HepG2 (cell line): ENCODE data around the gene MEGF6. TPM values are rescaled to one million over a fixed set of nuclear protein-coding genes. Genes with fewer than 3 reads are reported as not detected.

Experiments
- AHR ChIP-seq: IDR thresholded peaks from 2 replicates; pipeline ENCODE4 v1.6.1; 2018; ENCODE audit warnings: missing genetic modification reagents, missing compliant biosample characterization
- HMG20B ChIP-seq: conservative IDR thresholded peaks from 2 replicates; pipeline ENCODE4 v1.6.1; 2016; ENCODE audit warnings: missing genetic modification reagents, missing compliant biosample characterization
- ZNF333 ChIP-seq: sonication (generic); formaldehyde crosslinking; IDR thresholded peaks from 2 replicates; pipeline ENCODE4 v1.4.0; 2020; ENCODE audit warnings: mild to moderate bottlenecking, missing genetic modification reagents, borderline replicate concordance
- polyA plus RNA-seq, 8 experiments: library from polyadenylated mRNA; depleted of rRNA in 3 of 8; stranded (reverse) in 7 of 8; unstranded in 1 of 8; fragments of >200 nt; fragmentation: Illumina TruSeq in 4 of 8; extraction: Trizol in 4 of 8; gene quantifications; 2 replicates each; pipeline versions ENCODE4 v1.2.1 to v1.2.3, GENCODE V29; 2011 to 2016; ENCODE audit warnings: low read depth in 4 of 8, missing spikeins in 1 of 8, mixed read lengths in 1 of 8; ENCODE audit not compliant: insufficient read depth in 1 of 8
- total RNA-seq, 5 experiments: library from RNA; depleted of rRNA; stranded (reverse); fragments of >200 nt; fragmentation: Illumina TruSeq; extraction: Trizol; gene quantifications; 2 replicates each; pipeline ENCODE4 v1.2.3, GENCODE V29; 2016; ENCODE audit warnings: low read depth in 1 of 5
- TF ChIP-seq, protein P1 (sequence below), 2 experiments: sonication (generic) in 1 of 2; formaldehyde crosslinking in 1 of 2; IDR thresholded peaks; 2 replicates each; pipeline versions ENCODE4 v1.6.1 to v1.9.0; 2014 to 2022; ENCODE audit warnings: antibody characterized with exemption in 1 of 2, borderline replicate concordance in 1 of 2, inconsistent platforms in 1 of 2, low read depth in 1 of 2, missing genetic modification reagents in 1 of 2
- TF ChIP-seq, protein P2 (sequence below): sonication (generic); IDR thresholded peaks from 2 replicates; pipeline ENCODE4 v1.6.1; 2016; ENCODE audit warnings: low read depth, borderline replicate concordance
- TF ChIP-seq, protein P3 (sequence below): sonication (generic); formaldehyde crosslinking; IDR thresholded peaks from 2 replicates; pipeline ENCODE4 v1.4.0; 2020; ENCODE audit warnings: mild to moderate bottlenecking, low read depth, missing genetic modification reagents
- TF ChIP-seq, protein P4 (sequence below): sonication (generic); formaldehyde crosslinking; IDR thresholded peaks from 2 replicates; pipeline ENCODE4 v1.5.1; 2020; ENCODE audit warnings: missing genetic modification reagents, mild to moderate bottlenecking, borderline replicate concordance
- TF ChIP-seq, protein P5 (sequence below): IDR thresholded peaks from 2 replicates; pipeline ENCODE4 v1.6.1; 2016; ENCODE audit warnings: low read depth, missing genetic modification reagents, missing compliant biosample characterization
- TF ChIP-seq, protein P6 (sequence below): sonication (generic); formaldehyde crosslinking; IDR thresholded peaks from 2 replicates; pipeline ENCODE4 v1.8.0; 2023; ENCODE audit warnings: mild to moderate bottlenecking, missing genetic modification reagents

The MEGF6 gene
- total and polyA plus RNA-seq, 2 of the 13 experiments (the other 11 are each of a cell fraction or from before 2014, with no cell fraction given), result 1.9 TPM

DNA sequence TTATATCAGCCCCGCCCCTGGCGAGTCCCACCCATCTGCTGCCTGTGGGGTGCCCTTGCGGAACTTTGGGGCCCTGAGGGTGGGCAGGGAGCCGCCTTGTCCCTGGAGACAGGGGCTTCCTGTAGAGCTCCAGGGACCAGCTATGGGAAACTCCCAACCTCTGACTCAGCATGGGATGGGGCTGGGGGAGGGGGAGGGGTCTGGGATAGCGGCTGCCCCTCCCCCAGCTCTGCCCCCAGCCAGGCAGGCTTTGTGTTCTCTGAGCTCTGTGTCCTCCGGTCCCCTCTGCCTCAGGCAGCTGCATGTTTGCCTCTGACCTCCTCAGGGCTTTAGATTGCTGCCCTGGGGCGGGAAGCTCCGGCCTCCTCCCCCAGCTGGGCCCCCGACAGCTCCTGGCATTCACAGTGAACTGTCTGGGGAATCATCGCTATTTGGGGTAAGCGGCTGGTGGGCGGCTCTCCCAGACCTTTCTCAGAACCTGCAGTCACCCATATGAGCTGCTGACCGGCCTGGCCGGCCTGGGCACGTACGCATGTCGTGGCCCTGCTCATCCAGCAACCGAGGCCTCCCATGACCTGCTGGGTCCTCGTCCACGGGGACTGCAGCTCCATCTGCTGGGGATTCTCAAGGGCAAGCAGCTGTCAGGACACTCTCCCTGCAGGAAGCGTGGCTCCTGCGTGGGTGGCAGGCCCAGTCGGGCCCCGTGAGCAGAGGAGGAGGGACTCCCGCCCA lies 139.8 kb downstream of the MEGF6 start (continued):
- TF ChIP-seq, protein P1, sequence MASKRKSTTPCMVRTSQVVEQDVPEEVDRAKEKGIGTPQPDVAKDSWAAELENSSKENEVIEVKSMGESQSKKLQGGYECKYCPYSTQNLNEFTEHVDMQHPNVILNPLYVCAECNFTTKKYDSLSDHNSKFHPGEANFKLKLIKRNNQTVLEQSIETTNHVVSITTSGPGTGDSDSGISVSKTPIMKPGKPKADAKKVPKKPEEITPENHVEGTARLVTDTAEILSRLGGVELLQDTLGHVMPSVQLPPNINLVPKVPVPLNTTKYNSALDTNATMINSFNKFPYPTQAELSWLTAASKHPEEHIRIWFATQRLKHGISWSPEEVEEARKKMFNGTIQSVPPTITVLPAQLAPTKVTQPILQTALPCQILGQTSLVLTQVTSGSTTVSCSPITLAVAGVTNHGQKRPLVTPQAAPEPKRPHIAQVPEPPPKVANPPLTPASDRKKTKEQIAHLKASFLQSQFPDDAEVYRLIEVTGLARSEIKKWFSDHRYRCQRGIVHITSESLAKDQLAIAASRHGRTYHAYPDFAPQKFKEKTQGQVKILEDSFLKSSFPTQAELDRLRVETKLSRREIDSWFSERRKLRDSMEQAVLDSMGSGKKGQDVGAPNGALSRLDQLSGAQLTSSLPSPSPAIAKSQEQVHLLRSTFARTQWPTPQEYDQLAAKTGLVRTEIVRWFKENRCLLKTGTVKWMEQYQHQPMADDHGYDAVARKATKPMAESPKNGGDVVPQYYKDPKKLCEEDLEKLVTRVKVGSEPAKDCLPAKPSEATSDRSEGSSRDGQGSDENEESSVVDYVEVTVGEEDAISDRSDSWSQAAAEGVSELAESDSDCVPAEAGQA (IDR thresholded peaks at IDR 0.05; ENCODE audit: low read depth), result no peak
- TF ChIP-seq, protein P1 (CRISPR knock-in tag; IDR thresholded peaks at IDR 0.05; ENCODE audit: borderline replicate concordance), result no peak
- TF ChIP-seq AHR (CRISPR knock-in tag), result 0 out of 2 replicates have a peak, but pooled peaks have one; percentile 72
- TF ChIP-seq, protein P2, sequence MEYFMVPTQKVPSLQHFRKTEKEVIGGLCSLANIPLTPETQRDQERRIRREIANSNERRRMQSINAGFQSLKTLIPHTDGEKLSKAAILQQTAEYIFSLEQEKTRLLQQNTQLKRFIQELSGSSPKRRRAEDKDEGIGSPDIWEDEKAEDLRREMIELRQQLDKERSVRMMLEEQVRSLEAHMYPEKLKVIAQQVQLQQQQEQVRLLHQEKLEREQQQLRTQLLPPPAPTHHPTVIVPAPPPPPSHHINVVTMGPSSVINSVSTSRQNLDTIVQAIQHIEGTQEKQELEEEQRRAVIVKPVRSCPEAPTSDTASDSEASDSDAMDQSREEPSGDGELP, result peak; percentile 81; the same call in 1 of the 2 replicates
- peak; percentile 85; the same call in 1 of the 2 replicates for TF ChIP-seq ZNF333
- TF ChIP-seq, protein P3, sequence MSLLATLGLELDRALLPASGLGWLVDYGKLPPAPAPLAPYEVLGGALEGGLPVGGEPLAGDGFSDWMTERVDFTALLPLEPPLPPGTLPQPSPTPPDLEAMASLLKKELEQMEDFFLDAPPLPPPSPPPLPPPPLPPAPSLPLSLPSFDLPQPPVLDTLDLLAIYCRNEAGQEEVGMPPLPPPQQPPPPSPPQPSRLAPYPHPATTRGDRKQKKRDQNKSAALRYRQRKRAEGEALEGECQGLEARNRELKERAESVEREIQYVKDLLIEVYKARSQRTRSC (CRISPR knock-in tag), result no peak
- TF ChIP-seq, protein P4, sequence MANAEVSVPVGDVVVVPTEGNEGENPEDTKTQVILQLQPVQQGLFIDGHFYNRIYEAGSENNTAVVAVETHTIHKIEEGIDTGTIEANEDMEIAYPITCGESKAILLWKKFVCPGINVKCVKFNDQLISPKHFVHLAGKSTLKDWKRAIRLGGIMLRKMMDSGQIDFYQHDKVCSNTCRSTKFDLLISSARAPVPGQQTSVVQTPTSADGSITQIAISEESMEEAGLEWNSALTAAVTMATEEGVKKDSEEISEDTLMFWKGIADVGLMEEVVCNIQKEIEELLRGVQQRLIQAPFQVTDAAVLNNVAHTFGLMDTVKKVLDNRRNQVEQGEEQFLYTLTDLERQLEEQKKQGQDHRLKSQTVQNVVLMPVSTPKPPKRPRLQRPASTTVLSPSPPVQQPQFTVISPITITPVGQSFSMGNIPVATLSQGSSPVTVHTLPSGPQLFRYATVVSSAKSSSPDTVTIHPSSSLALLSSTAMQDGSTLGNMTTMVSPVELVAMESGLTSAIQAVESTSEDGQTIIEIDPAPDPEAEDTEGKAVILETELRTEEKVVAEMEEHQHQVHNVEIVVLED, result peak; percentile 70
- peak; percentile 62; the same call in 1 of the 2 replicates for TF ChIP-seq HMG20B
- TF ChIP-seq, protein P5, sequence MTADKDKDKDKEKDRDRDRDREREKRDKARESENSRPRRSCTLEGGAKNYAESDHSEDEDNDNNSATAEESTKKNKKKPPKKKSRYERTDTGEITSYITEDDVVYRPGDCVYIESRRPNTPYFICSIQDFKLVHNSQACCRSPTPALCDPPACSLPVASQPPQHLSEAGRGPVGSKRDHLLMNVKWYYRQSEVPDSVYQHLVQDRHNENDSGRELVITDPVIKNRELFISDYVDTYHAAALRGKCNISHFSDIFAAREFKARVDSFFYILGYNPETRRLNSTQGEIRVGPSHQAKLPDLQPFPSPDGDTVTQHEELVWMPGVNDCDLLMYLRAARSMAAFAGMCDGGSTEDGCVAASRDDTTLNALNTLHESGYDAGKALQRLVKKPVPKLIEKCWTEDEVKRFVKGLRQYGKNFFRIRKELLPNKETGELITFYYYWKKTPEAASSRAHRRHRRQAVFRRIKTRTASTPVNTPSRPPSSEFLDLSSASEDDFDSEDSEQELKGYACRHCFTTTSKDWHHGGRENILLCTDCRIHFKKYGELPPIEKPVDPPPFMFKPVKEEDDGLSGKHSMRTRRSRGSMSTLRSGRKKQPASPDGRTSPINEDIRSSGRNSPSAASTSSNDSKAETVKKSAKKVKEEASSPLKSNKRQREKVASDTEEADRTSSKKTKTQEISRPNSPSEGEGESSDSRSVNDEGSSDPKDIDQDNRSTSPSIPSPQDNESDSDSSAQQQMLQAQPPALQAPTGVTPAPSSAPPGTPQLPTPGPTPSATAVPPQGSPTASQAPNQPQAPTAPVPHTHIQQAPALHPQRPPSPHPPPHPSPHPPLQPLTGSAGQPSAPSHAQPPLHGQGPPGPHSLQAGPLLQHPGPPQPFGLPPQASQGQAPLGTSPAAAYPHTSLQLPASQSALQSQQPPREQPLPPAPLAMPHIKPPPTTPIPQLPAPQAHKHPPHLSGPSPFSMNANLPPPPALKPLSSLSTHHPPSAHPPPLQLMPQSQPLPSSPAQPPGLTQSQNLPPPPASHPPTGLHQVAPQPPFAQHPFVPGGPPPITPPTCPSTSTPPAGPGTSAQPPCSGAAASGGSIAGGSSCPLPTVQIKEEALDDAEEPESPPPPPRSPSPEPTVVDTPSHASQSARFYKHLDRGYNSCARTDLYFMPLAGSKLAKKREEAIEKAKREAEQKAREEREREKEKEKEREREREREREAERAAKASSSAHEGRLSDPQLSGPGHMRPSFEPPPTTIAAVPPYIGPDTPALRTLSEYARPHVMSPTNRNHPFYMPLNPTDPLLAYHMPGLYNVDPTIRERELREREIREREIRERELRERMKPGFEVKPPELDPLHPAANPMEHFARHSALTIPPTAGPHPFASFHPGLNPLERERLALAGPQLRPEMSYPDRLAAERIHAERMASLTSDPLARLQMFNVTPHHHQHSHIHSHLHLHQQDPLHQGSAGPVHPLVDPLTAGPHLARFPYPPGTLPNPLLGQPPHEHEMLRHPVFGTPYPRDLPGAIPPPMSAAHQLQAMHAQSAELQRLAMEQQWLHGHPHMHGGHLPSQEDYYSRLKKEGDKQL (CRISPR knock-in tag), result peak; percentile 22; the same call in 1 of the 2 replicates
- TF ChIP-seq, protein P6, sequence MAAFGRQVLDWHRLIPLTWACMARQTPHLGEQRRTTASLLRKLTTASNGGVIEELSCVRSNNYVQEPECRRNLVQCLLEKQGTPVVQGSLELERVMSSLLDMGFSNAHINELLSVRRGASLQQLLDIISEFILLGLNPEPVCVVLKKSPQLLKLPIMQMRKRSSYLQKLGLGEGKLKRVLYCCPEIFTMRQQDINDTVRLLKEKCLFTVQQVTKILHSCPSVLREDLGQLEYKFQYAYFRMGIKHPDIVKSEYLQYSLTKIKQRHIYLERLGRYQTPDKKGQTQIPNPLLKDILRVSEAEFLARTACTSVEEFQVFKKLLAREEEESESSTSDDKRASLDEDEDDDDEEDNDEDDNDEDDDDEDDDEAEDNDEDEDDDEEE (CRISPR knock-in tag), result no peak
